Neural cell (in vitro differentiated cells): Measurements from ENCODE around the gene RASGRP1.

Source experiments
- EZH2 ChIP-seq: fragments of 200-600, 300-800 bp; shearing (Covaris generic), sonication (generic); IDR thresholded peaks from 2 replicates; pipeline ENCODE4 v1.6.1; 2014; ENCODE audit warnings: antibody characterized with exemption, low read length, borderline replicate concordance, mild to moderate bottlenecking; ENCODE audit not compliant: insufficient read depth, poor library complexity, severe bottlenecking
- POLR2AphosphoS5 ChIP-seq: IDR thresholded peaks from 2 replicates; pipeline ENCODE4 v1.6.1; 2012
- TAF1 ChIP-seq: IDR thresholded peaks from 2 replicates; pipeline ENCODE4 v1.6.1; 2012; ENCODE audit warnings: low read depth
- TF ChIP-seq, protein P1 (sequence below): fragments of 450-650 bp; IDR thresholded peaks from 2 replicates; pipeline ENCODE4 v1.5.1; 2014; ENCODE audit warnings: antibody characterized with exemption, mild to moderate bottlenecking, moderate library complexity; ENCODE audit not compliant: poor library complexity, severe bottlenecking

DNA sequence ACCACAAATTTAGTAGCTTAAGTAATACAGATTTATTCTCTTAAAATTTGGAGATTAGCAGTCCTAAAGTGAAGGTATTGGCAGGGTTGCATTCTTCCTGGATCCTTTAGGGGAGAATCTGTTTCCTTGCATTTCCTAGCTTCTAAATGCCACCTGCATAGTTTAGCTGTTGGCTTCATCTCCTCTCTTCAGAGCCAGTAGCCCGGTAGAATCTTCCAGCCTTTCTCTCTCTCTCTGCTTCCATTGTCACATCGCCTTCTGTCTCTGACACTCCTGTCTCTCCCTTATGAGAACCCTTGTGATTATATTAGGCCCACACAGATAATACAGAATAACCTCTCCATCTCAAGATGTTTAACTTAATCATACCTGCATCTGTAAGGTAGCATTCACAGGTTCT lies 89.3 kb downstream of the RASGRP1 start:
- TF ChIP-seq, protein P1, sequence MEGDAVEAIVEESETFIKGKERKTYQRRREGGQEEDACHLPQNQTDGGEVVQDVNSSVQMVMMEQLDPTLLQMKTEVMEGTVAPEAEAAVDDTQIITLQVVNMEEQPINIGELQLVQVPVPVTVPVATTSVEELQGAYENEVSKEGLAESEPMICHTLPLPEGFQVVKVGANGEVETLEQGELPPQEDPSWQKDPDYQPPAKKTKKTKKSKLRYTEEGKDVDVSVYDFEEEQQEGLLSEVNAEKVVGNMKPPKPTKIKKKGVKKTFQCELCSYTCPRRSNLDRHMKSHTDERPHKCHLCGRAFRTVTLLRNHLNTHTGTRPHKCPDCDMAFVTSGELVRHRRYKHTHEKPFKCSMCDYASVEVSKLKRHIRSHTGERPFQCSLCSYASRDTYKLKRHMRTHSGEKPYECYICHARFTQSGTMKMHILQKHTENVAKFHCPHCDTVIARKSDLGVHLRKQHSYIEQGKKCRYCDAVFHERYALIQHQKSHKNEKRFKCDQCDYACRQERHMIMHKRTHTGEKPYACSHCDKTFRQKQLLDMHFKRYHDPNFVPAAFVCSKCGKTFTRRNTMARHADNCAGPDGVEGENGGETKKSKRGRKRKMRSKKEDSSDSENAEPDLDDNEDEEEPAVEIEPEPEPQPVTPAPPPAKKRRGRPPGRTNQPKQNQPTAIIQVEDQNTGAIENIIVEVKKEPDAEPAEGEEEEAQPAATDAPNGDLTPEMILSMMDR: no peak
- no peak for TF ChIP-seq POLR2AphosphoS5
- no peak for TF ChIP-seq EZH2
- no peak for TF ChIP-seq TAF1
